ENCODE measurements around the gene GIMAP2.
"Not testable (repeated sequence)": the region's sequence is repeated elsewhere in the genome, so short reads cannot be mapped to it uniquely, and the experiment has no call there.

The GIMAP2 gene

GRCh38 chr7:150685219-150686029, at the start of gene GIMAP2:
TSS of gene GIMAP2 (plus strand) at chr7:150685706. CDS start at chr7:150687060, 1,354 bp downstream.
- peak; percentile 38 for DNase-seq (ENCODE audit: low spot score)

- no peak for DNase-seq (ENCODE audit: low spot score)
Measured at GRCh38 chr7:150641854-150642253, 43.7 kb upstream of the GIMAP2 start.

- DNase-seq (ENCODE audit: low spot score), result no peak
Measured at GRCh38 chr7:150642926-150643325, 42.6 kb upstream of the GIMAP2 start.

GRCh38 chr7:150645259-150646020, 40.1 kb upstream of the GIMAP2 start:
- DNase-seq (ENCODE audit: low spot score), result no peak

- no peak for DNase-seq (ENCODE audit: low spot score)
Measured at GRCh38 chr7:150648353-150649079, 37.0 kb upstream of the GIMAP2 start.

- DNase-seq (ENCODE audit: low spot score), result no peak
Measured at GRCh38 chr7:150649080-150649385, 36.5 kb upstream of the GIMAP2 start.

- DNase-seq (ENCODE audit: low spot score), result no peak
Measured at GRCh38 chr7:150654692-150655091, 30.8 kb upstream of the GIMAP2 start.

- DNase-seq (ENCODE audit: low spot score), result no peak
Measured at GRCh38 chr7:150656047-150656446, 29.5 kb upstream of the GIMAP2 start.

- DNase-seq (ENCODE audit: low spot score), result no peak
Measured at GRCh38 chr7:150657526-150657925, 28.0 kb upstream of the GIMAP2 start.

GRCh38 chr7:150660939-150661613, 24.4 kb upstream of the GIMAP2 start:
- no peak for DNase-seq (ENCODE audit: low spot score)

GRCh38 chr7:150662821-150663220, 22.7 kb upstream of the GIMAP2 start:
- not testable (repeated sequence) for DNase-seq (ENCODE audit: low spot score)

- DNase-seq (ENCODE audit: low spot score), result no peak
Measured at GRCh38 chr7:150663802-150664494, 21.6 kb upstream of the GIMAP2 start.

- DNase-seq (ENCODE audit: low spot score), result no peak
Measured at GRCh38 chr7:150665089-150665748, 20.3 kb upstream of the GIMAP2 start.

GRCh38 chr7:150665896-150666295, 19.6 kb upstream of the GIMAP2 start:
- DNase-seq (ENCODE audit: low spot score), result no peak

GRCh38 chr7:150666412-150666811, 19.1 kb upstream of the GIMAP2 start:
- DNase-seq (ENCODE audit: low spot score), result no peak

GRCh38 chr7:150668472-150668911, 17.0 kb upstream of the GIMAP2 start:
- DNase-seq (ENCODE audit: low spot score), result no peak

- no peak for DNase-seq (ENCODE audit: low spot score)
Measured at GRCh38 chr7:150668977-150669376, 16.5 kb upstream of the GIMAP2 start.

- DNase-seq (ENCODE audit: low spot score), result not testable (repeated sequence)
Measured at GRCh38 chr7:150671798-150672585, 13.5 kb upstream of the GIMAP2 start.

- no peak for DNase-seq (ENCODE audit: low spot score)
Measured at GRCh38 chr7:150675714-150676113, 9.8 kb upstream of the GIMAP2 start.

GRCh38 chr7:150676276-150676675, 9.2 kb upstream of the GIMAP2 start:
- DNase-seq (ENCODE audit: low spot score), result not testable (repeated sequence)
